Nephron (organoid): ENCODE measurements around the gene PRAME.

Experiments
- H3K27ac Mint-ChIP-seq, 3 experiments: 2 replicates each; pipeline ENCODE4 v1.8.0; 2020; ENCODE audit warnings: mixed read lengths in 3 of 3, mild to moderate bottlenecking in 2 of 3, moderate library complexity in 1 of 3
- H3K27me3 Mint-ChIP-seq: 2 replicates; pipeline ENCODE4 v1.8.0; 2021; ENCODE audit warnings: low read depth, mild to moderate bottlenecking, moderate library complexity, mixed read lengths
- H3K36me3 Mint-ChIP-seq: 2 replicates; pipeline ENCODE4 v1.8.0; 2020; ENCODE audit warnings: low read depth, mixed read lengths
- H3K4me1 Mint-ChIP-seq: 2 replicates; pipeline ENCODE4 v1.8.0; 2020; ENCODE audit warnings: mixed read lengths
- H3K4me3 Mint-ChIP-seq, 3 experiments: 2 replicates each; pipeline ENCODE4 v1.8.0; 2020; ENCODE audit warnings: mild to moderate bottlenecking in 3 of 3, mixed read lengths in 3 of 3, moderate library complexity in 2 of 3
- H3K9me3 Mint-ChIP-seq: 2 replicates; pipeline ENCODE4 v1.8.0; 2020; ENCODE audit warnings: mixed read lengths
- TF ChIP-seq, protein P1 (sequence below), 3 experiments: fragments of 200-600 bp; sonication (generic); IDR thresholded peaks; one replicate each; pipeline ENCODE4 v1.5.0; 2021; ENCODE audit warnings: antibody characterized with exemption in 3 of 3; ENCODE audit not compliant: unreplicated experiment in 3 of 3

PRAME gene

DNA sequence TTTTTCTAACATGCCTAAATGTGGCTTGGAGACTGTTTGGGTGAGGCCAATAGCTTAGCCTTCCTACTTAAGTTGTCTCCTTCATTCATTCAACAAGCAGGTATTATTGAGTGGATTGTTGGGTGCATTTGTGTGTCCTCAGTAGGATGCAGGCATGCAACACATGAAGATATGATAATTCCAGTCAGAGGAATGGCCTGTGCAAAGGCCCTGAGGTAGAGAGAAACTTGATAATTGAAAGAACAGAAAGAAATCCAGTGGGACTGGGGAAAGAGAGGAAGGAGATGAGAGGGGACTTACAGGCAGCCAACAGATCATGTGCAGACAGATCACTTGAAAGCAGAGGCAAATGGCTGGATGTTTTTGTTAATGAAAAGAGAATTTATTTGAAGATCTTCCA is 15.3 kb upstream of the PRAME start:
- TF ChIP-seq, protein P1, sequence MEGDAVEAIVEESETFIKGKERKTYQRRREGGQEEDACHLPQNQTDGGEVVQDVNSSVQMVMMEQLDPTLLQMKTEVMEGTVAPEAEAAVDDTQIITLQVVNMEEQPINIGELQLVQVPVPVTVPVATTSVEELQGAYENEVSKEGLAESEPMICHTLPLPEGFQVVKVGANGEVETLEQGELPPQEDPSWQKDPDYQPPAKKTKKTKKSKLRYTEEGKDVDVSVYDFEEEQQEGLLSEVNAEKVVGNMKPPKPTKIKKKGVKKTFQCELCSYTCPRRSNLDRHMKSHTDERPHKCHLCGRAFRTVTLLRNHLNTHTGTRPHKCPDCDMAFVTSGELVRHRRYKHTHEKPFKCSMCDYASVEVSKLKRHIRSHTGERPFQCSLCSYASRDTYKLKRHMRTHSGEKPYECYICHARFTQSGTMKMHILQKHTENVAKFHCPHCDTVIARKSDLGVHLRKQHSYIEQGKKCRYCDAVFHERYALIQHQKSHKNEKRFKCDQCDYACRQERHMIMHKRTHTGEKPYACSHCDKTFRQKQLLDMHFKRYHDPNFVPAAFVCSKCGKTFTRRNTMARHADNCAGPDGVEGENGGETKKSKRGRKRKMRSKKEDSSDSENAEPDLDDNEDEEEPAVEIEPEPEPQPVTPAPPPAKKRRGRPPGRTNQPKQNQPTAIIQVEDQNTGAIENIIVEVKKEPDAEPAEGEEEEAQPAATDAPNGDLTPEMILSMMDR (IDR thresholded peaks at IDR 0.05; ENCODE audit: unreplicated experiment in 3 of 3): no peak
- Mint-ChIP-seq H3K27me3 (peaks cover 20% of the 10 kb centered on the region), H3K36me3 (no peaks in the 10 kb centered on the region), H3K4me3 (no peak overlapping the region), H3K9me3 (no peaks in the 10 kb centered on the region), H3K4me1 (no peaks in the 10 kb centered on the region), H3K27ac (no peak overlapping the region)

DNA sequence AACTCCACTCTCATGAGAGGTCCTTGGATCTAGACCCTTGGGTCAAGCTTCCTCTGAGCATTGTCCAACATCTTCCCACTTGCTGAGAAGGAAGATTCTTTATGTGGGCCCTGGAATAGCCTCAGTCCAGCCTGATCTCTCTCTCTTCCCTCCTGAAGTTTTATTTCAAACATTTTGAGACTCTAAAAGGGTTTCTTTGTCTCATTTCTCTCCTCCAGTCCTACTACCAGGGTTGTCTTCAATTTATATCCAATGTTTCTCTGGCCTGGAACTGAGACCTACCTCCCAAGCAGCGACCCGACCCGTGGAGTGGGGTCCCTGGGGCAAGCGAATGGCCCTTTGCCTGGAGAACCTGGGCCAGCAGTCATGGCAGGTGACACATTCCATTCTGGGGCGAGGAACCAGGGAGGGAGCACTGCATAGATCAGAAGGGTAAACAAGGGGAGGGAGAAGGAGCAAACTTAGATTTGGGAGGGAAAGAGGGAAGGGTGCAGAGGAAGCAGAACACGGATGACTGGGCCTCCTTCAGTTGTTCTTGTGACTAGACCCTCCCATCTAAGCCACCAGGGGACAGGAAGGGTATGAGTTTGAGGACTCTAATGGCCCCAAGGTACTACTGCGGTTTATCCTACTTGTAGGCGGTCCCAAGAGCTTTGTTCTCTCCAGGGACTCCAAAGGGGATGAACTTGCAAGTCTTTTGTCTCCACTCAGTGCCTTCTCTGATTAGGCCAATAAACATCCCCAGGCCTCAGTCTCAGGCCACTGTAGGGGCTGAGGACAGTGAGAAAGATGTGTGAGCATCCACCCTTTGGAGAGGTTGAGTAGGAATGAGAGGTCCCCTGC is 14.2 kb upstream of the PRAME start:
- TF ChIP-seq, protein P1 (IDR thresholded peaks at IDR 0.05; ENCODE audit: unreplicated experiment in 3 of 3): no peak
- Mint-ChIP-seq H3K4me3 (no peak overlapping the region), H3K4me1 (no peaks in the 10 kb centered on the region), H3K36me3 (no peaks in the 10 kb centered on the region), H3K9me3 (no peaks in the 10 kb centered on the region), H3K27ac (no peak overlapping the region), H3K27me3 (peaks cover 29% of the 10 kb centered on the region)

DNA sequence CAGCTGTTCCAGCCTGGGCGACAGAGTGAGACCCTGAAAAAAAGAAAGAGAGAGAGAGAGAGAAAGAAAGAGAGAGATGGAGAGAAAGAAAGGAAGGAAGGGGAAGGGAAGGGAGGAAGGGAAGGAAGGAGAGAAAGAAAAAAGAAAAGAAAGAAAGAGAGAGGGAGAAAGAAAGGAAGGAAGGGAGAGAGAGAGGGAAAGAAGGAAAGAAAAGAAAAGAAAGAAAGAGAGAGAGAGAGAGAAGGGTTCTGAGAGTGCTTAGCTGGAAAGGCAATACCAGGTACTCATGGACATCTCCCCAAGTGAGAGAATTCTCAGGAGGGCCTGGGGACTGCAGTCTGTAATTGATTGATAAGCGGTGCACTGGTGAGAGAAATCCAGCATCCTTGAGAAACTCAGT is 12.8 kb upstream of the PRAME start:
- TF ChIP-seq, protein P1 (IDR thresholded peaks at IDR 0.05; ENCODE audit: unreplicated experiment in 3 of 3): no peak
- H3K27me3 Mint-ChIP-seq: peaks cover 38% of the 10 kb centered on the region

DNA sequence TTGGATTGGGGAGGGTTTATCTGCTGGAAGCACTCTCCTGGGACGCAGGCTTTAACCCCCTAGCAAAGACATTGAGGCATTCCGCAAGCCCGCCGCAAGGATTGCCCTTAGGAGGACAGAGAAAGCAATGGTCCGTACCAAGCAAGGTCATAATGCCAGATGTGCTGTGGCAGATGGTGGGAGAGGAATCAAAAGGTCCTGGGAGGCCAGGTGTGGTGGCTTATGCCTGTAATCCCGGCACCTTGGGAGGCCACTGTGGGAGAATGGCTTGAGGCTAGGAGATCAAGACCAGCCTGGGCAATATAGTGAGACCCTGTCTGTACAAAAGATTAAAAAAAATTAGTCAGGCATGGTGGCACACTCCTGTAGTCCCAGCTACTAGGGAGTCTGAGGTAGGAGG is 12.4 kb upstream of the PRAME start:
- Mint-ChIP-seq H3K36me3 (no peaks in the 10 kb centered on the region), H3K9me3 (no peaks in the 10 kb centered on the region), H3K4me3 (no peak overlapping the region), H3K27me3 (peaks cover 38% of the 10 kb centered on the region), H3K4me1 (no peaks in the 10 kb centered on the region), H3K27ac (no peak overlapping the region)
- TF ChIP-seq, protein P1 (IDR thresholded peaks at IDR 0.05; ENCODE audit: unreplicated experiment in 3 of 3): no peak

More for the DNA sequence above, 12.8 kb upstream of the PRAME start:
- no peaks in the 10 kb centered on the region for H3K9me3 Mint-ChIP-seq
- H3K27ac Mint-ChIP-seq: no peak overlapping the region
- H3K4me1 Mint-ChIP-seq: no peaks in the 10 kb centered on the region
- no peak overlapping the region for H3K4me3 Mint-ChIP-seq
- H3K36me3 Mint-ChIP-seq: no peaks in the 10 kb centered on the region

DNA sequence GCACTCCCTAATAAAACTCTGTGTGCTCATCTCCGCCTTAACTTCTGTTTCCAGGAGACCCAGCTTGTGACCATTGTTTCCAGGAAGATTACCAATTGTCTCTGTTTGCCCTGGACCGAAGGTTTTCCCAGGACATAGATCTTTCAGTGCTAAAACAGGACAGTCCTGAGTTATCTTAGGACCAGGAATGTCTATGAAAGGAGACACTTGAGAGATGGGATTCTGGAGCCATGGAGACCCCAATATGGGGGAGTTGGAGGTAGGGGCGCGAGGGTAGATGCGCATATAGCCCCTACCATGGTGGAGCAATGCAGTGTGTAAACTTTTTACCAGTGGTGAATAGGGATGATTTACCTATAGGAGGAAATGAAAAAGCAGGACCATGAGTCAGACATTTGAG is 10.2 kb upstream of the PRAME start:
- TF ChIP-seq, protein P1 (IDR thresholded peaks at IDR 0.05; ENCODE audit: unreplicated experiment in 3 of 3): no peak
- H3K4me1 Mint-ChIP-seq: no peaks in the 10 kb centered on the region
- no peaks in the 10 kb centered on the region for H3K36me3 Mint-ChIP-seq
- H3K4me3 Mint-ChIP-seq: no peak overlapping the region
- H3K27ac Mint-ChIP-seq: no peak overlapping the region
- peaks cover 30% of the 10 kb centered on the region for H3K27me3 Mint-ChIP-seq
- peaks cover 3% of the 10 kb centered on the region for H3K9me3 Mint-ChIP-seq

DNA sequence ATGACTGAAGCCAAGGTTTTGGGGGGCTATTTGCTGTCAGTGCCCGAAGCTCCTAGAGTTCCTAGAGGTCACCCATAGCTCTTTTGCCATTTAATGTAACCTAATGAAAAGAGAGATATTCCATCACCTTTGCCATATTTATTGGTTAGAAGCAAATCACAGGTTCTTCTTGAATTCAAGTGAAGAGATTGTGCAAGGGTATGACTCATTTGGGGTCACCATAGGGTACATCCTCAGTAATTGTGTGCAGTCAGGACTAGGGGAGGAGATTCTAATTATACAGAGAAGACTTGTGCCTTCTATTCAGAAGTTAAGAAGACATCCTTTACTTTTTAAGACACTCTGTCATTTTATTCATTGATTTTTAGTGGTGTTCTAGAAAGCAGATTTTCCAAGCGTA is 6.9 kb upstream of the PRAME start:
- Mint-ChIP-seq H3K27ac (no peak overlapping the region), H3K4me1 (no peaks in the 10 kb centered on the region), H3K36me3 (no peaks in the 10 kb centered on the region), H3K27me3 (peaks cover 27% of the 10 kb centered on the region), H3K4me3 (no peak overlapping the region), H3K9me3 (peaks cover 3% of the 10 kb centered on the region)
- TF ChIP-seq, protein P1 (IDR thresholded peaks at IDR 0.05; ENCODE audit: unreplicated experiment in 3 of 3): no peak
